Measurements from ENCODE around the gene RGS18.

DNA sequence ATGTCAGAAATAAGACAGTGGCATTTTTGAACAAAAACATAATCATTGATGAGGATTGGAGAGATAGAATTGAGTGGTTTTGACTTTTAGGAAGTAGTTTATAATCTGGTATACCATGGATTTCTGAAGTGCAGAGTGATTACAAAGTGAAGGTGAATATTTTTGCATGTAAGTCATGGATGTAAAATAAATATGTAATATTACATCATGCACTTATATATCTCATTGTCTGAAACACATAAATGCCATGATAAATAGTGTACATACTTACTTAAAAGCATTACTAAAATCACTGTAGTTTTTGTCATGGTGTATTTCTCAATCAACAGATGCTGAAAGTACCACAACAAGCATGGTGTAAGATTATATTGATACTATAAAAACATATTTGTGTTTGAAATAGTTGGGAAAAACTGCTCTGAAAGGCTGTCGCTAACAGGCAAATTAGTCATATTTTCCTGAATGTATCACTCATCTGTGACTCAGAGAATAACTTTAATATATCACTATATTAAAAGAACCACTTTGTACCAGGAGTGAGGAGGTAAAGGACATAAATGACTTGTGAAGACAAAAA lies 24.8 kb upstream of the RGS18 start:
- TF ChIP-seq POLR2A (IDR thresholded peaks at IDR 0.05; ENCODE audit: low read depth, low read length), result no peak
- no peak for TF ChIP-seq POLR2AphosphoS5 (IDR thresholded peaks at IDR 0.05; ENCODE audit: low read depth, low read length)
- no peak for TF ChIP-seq PAX5 (IDR thresholded peaks at IDR 0.05; ENCODE audit: insufficient read depth, low read length, severe bottlenecking)
- no peak for TF ChIP-seq TAF1 (IDR thresholded peaks at IDR 0.05; ENCODE audit: low read depth, low read length)
- TF ChIP-seq SPI1 (IDR thresholded peaks at IDR 0.05; ENCODE audit: low read depth, low read length), result no peak
- no peak for TF ChIP-seq POU2F2 (IDR thresholded peaks at IDR 0.05; ENCODE audit: low read depth, low read length)
